NCI-H2107 (cell line): ENCODE results near the gene TBC1D10A.

Source experiments
- DNase-seq: peaks from one replicate; lab custom pipeline; 2025; lab: John Stamatoyannopoulos, UW

TBC1D10A gene

DNA sequence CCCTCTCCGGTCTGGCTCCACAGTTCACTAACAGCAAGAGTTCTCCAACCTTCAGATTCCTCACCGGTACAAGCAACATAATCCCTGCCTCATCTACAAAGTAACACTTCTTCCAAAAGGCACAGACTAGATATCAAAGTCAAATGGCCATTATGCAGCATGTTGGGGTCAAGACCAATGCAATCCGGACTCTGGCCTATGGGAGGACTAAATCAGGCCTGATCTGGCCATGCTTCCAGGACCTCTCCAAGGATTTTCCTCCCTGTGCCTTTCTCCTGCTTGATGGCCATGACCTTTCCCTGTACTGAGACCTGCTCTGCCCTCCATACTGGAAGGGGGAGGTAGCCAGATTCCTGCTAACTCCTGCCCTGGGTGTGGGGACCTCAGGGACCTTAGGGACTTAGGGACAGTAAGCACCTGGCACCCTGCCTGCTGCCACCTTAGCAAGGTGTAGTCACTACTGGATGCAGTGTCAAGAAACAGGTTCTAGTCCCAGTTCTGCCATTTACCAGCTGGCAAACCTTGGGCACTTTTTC, 6.7 kb downstream of the TBC1D10A start:
- no peak for DNase-seq

DNA sequence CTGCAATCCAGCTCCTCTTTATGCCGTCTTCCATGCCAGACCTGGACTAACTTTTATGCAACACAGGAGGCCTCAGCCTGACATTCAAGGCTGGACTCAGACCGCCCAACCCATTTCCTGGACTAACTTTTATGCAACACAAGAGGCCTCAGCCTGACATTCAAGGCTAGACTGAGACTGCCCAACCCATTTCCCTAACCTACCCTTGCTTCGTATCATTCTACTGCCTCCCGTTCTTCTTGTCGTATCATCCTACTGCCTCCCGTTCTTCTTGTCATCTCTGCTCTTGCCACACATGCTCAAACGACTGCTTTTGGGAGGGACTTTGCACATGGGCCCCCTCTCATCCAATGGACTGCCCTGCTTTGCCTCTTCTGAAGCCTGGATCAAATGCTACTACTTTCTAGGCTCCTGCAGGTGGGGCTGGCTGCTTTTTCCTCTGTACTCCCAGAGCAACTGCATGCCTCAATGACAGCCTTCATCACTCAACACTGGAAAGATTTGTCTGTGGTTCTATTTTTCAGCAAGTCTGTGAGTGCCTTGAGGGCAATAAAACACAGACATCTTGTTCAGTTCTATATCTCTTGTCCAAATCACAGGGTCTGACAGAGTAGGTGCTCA, 7.8 kb downstream of the TBC1D10A start:
- DNase-seq: no peak

DNA sequence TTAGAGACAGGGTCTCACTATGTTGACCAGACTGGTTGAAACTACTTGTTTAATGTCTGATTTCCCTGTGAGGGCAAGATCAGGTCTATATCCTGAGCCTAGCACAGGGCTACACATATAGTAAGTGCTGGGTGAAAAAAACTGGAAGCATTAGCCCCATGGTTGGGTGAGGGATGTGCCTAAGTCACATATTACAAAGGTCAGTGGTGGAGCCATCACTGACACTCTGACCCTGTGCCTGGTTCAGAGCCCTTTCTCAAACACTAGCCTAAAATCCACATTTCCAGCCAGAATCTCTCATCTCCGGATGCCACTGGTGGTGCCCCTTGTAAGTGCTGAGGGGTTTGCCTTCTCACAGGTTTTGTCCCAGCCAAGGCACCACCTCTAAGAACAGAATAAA, 9.0 kb downstream of the TBC1D10A start:
- DNase-seq: no peak

DNA sequence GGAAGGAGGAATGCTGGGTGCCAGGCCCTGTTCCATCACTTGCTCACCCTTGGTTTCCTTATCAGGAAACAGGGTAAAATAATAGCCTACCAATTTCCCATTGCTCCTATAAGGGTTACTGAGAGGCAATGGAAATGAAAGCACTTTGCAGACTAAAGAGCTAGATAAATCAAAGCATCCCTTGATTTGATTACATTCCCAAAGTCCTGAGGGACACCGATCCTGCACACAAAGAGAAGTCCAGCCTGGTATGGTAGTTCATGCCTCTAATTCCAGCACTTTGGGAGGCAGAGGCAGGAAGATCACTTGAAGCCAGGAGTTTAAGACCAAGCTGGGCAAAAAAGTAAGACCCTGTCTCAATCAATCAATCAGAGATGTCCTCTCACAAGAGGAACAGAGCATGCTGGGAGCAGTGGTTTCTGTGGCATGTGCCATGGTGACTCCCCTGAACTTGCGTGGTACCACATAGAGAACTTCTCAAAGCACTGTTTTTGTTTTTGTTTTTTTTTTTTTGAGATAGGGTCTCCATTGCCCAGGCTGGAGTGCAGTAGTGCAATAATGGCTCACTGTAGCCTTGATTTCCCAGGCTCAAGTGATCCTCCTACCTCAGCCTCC, 10.7 kb downstream of the TBC1D10A start:
- no peak for DNase-seq

DNA sequence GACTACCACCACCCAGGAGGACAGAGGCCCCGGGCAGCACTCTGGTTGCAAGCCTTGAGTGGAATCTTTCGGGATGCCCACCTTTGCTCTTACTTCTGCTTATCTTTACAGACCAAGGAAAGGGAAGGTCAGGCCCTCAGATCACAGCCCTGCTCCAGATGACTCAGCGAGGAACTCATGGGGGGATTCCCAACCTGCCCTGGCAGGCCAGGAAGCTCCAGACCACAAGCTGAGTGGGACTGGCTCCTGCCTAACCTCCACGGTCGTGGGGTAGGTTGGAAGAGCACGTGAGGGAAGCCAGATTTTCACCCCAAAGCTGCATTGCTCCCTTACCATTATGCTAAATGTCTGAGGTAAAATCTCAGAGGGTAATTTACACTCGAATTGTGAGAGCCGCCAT, 11.8 kb downstream of the TBC1D10A start:
- no peak for DNase-seq

DNA sequence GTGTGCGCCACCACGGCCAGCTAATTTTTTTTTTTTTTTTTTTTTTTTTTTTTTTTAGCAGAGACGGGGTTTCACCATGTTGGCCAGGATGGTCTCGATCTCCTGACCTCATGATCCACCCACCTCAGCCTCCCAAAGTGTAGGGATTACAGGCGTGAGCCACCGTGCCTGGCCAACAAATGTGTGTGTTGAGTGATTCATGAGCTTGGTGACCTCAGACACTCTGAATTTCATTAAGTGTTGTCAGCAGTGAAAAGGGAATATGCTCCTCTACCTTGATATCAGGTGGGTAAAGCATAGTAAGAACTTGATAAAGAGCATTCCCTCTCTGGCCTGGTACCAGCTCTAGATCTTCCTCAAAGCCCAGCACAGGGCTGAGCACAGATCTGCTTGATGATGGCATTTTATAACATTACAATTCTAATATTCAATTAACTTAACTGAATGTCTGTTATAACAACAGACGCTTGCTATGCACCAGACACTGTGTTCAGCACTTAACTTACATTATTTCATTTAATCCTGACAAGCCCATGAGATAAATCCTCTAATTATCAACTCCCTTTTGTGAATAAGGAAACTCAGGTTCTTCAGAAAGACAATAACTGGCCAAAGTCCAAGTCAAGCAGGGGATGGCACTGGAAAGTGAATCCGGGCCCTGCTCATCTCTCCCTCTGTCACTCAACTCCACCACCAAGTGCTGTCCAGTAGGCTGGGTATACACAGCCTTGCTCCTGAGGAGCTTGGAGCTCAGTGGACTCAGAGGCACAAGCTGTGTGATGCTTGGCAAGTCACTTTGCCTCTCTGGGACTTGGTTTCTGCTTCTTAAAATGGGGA, 13.0 kb downstream of the TBC1D10A start:
- no peak for DNase-seq

DNA sequence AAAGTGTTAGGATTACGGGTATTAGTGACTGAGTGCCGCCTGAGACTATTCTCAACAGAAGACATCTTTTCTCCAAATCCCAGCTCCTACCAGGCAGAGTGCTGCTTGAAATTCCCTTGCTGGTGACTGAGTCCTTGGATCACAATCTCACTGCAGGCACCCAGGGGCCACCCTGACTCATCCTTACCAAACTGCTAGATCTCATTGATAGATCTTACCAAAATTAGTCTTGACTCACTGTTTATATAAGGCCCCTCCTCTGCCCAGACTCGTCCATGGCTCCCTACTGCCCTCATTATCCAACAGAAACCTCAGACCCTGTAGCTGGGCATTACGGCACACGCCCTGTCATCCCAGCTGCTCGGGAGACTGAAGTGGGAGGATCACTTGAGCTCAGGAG, 14.7 kb downstream of the TBC1D10A start:
- DNase-seq: no peak

DNA sequence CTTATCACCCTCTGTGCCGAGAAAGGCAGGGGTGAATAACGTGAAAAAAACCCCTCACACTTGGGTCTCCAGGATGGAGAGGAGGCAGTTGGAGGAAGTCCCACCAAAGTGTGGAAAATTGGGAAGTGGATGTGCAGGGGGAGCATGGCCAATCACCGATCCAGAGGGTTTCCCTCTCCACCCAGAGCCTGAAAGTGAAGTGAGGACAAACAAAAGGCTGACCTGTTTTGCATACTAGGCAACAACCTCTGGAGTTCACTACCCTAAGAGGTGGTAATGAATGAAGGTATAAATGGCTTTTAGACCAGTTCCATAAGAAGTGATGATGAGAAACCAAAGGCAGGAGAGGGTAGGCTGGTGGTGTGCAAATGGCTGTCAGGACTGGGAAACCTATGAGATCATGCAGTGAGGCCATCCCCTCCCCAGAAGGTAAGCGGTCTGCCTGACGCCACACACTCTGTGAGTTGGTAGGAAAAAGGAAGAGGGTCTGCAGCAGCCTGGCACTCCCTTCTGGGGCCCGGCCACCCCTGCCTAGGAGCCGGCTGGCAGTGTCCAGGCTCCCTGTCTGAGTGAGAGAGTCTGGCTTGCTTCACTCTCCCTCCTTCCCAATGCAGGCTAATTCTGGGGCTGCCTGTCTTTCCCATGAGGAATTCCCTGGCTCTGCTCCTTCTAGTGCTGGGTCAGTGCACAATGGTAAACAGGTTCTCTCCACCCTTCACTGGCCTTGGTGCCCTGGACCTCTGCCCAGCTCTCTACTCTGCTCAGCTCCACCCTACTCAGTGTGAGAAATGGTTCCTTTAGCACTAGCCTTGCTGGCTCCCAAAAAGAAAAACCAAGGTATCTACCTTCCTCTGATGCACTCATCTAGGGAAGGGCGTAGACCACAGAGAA, 15.6 kb downstream of the TBC1D10A start:
- no peak for DNase-seq

DNA sequence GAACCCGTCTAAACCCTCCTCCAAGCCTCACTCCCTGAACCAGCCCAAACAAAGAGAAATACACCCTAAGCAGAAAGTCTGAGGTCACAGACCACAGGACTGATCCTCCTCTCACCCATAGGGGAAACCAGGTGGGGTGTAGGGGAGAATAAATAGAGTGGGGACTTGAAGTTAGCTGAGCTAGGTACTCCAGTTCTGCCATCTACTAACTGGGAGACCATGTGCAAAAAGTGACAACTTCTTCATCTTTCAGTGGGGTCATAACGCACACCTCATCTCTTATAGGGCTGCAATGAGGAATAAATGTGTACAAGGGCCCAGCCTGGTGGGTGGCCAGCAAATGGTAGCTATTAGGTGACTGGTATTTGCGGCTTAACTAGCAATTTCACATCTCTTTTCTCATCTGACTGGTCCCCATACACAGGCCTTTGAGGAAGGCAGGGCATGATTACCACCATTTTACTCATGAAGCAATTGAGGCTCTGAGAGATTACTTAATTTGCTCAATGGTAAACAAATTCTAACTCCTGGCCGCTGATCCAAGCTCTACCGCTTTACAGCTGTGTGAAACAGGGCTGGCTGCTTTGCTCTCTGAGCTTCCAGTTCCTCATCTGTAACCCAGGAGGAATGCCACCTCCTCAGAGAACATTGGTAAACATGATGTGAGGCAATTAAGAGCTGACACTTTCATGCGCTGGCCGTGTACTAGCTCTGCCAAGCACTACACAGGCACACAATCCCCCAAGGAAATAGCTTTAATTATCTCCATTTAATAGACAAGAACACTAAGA, 16.6 kb downstream of the TBC1D10A start:
- DNase-seq: no peak

DNA sequence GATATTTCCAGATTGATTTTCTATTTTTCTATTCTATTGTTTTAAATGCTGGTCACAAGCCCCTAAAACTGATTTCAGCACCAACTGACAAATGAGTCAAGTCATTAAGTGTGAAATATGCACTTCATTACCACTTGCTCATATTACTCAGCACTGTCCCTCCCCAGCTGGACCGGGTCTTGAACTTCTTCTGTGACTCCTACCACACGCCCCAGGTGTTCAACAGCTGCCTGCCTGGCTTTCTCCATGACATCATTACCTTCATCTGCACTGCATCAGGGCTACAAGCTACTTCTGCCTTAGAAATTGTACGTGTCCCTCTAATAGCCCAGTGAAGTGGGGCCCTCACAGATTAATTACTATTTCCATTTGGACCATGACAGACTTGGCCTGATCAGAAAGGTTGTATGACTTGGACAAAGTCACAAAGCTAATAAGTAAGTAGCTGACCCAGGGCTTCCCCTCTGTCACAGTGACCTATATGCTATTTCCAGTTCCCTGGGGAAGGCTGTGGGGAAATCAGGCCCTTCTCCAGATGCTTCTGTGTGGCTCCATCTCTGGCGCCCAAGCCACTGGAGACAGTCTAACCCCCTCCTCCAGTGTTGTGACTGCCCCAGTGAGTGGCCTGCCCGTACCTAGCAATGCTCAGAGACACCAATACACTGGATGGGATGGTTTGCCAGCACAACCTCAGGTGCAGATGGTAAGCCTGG, 18.1 kb downstream of the TBC1D10A start:
- no peak for DNase-seq

DNA sequence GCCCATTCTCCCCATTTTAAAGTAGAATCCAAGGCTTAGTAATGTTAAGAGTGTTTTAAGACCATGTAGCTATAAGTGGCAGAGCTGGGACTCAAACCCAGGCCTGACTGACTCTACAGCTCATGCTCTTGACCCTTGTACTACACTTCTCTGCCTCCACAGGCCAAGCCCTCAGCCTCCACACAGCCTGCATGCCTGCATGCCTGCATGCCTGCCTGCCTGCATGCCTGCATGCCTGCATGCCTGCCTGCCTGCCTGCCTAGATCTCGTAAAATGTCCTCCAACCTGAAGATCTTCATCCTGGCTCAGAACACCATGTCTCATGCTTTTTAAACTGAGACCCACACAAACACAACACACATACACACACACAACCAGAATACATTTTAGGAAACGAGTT, 18.6 kb downstream of the TBC1D10A start:
- no peak for DNase-seq

DNA sequence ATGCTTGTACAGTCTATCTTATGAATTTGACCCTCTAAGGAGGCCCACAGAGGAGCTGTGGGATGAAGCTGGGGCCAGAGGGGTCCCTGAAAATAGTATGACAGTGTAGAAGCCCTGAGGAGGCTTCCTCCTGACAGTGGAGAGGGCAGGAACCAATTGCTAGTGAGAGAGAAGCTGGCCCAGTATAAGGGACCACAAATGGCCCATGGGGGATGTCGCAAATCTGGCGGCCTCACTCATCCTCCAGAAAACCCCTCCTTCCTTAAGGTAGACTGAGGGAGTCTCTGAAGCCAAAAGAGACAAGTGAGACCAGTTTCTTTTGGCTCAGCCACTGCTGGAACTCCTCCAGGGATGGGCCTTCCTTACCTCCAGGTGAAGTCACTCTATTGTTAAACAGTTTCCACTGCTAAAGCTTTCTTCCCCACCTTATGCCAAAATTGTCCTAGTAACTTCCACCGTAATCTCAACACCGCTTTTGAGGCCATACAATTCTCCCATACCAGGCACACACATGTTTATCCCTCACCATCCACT, 19.6 kb downstream of the TBC1D10A start:
- no peak for DNase-seq

DNA sequence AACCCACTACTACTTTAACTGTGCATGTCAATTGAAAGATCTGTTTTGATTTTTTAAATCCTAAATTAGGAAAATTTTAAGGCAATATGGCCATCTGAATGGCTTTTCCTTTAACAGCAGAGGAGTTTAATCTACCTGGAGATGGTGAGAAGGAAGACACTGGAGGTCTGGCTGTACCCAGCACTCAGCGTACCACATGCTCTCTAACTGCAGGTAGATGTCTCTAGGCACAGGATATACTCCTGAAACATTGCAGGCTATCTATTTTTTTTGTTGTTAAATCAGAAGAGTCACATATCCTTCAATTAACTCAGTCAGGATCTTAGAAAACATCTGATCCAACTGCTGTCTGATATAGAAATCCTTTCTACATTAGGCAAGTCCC, 20.1 kb downstream of the TBC1D10A start:
- no peak for DNase-seq

DNA sequence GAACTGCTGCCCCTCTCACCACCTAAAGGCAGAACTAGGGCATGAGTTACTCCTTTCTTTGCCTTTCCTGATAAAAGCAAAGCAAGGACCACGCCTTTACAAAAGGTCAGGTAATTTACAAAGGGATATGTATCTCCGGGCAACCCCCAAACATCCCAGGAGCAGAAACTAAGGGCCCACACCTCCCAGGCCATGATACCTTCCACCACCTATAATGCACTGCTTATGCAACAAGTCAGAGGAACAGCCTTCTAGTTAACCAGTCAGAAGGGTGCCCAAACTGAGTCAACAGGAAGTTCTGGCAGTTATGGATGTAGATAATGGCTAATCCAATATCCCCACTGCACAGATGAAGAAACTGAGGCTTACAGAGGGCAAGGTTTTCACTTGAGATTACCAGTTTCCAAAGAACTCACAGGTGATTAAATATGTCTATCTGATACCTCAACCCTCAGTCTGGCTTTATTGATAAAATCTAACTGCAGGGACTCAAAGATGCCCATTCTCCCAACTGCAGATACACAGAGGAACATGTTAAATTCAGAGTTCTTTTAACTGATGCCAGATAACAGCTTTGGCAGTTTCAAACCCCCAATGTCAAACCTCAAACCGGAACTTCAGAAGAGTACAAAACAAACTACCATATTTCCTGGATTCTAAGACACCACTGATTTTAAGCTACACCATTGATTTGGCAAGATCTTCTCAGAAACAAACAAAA, 20.7 kb downstream of the TBC1D10A start:
- no peak for DNase-seq

DNA sequence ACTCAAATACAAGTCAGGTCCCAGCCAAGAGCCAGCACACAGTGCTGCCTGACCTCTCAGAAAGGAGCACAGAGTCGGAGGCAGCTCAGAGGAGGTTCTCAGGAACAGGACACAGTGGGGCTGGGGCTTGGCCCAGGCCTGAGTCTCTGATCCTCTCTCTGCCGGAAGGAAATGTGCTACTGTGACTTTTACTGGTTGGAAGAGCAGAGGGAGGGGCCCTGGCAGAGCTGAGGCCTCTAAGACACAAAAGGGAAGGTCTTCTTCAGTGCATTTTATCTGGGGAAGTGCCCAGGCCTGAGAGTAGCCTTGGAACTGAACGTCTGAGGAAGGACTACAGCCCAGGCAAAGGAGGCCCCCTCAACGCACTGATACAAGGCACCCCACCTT, 21.2 kb downstream of the TBC1D10A start:
- no peak for DNase-seq

DNA sequence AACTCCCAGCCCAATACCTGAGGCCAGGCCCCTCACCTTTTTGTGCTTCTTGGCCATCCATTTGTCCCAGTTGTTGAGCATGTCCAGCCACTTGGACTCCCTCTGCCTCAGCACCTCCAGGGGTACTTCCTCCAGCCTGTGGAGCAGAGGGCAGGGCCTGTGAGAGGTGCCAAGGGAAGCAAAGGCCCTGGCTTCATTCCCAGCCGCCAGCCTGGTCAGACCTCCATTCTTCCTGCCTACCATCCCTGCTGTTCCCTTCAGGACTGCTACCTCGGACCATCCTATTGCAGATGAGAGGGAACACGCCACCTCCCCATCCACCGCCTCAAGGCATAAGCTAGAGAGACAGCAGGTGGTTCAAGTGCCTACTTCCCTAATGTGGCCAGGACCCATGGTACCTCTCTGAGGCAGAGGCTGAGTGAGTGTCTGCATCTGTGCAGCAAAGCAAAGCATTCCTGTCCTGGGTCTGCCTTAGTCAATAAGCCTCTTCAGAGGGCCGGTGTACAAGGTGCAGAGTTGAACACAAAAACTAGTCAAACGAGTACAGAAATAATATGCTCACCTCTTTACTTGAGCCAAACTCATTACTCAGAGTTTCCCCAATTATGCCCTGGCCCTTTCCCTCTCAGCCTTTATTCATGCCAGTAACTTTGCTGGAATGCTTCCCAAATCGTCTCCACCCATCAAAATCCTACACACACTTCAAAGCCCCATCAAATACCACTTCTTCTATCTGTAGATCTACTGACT, 22.1 kb downstream of the TBC1D10A start:
- no peak for DNase-seq

DNA sequence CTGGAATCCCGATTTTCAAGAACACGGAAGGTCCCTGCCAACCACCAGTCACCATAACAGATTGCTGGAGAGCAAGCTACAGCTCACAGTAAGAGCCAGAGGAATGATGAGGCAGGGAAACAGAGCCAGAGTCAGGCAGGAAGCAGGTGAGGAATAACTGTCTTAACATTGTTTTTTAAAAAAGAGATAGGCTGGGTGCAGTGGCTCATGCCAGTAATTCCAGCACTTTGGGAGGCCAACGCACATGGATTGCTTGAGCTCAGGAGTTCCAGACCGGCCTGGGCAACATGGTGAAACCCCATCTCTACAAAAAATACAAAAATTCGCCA, 24.0 kb downstream of the TBC1D10A start:
- DNase-seq: no peak

DNA sequence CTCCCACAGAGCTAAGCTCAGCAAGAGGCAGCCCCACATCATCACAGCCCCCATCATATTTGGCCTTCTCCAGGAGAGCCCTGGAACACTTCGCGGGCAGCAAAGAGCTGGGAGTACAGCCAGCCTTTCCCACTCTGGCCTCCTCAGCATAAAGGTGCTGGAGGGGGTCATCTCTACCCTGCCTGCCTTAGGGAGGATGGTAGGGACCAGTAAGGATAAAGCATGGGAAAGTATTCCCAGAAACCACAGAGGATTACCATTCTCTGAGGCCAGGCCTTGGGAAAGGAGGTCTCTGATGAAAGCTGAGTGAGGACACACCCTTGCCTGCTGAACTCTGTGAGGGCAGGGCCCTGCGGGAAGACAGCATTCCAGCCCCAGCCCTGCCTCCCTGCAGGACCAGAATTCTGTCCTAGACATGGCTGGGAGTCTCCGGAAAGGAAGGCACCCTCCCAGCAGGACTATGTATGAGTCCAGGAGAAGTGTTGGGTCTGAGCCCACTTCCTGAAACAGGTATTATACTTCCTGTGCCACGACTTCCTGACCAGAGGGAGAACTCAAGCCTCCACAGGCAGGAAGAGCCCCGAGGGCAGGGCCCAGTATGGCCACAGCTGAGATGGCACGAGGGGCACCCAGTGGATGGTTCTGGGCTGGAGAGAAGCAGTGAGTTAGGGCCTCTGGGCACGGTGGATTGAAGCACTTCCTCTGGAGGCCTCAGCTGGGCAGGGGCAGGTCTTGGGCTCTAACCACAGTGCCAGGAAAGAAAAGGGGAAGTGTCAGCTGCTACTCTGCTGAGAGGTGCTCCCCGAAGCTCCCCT, 24.5 kb downstream of the TBC1D10A start:
- no peak for DNase-seq
